Ectodermal cell (in vitro differentiated cells): ENCODE results near the gene STK26. TPM values are rescaled to one million over a fixed set of nuclear protein-coding genes. Genes with fewer than 3 reads are reported as not detected.

ENCODE experiments used
- H3K27ac ChIP-seq: 2 replicates; pipeline ENCODE4 v1.7.0; 2013; ENCODE audit warnings: mild to moderate bottlenecking, low read depth, low read length; ENCODE audit not compliant: insufficient read depth, poor library complexity, severe bottlenecking
- H3K27me3 ChIP-seq: 2 replicates; pipeline ENCODE4 v1.7.0; 2013; ENCODE audit warnings: mild to moderate bottlenecking, low read length; ENCODE audit not compliant: insufficient read depth, control insufficient read depth, poor library complexity, severe bottlenecking
- H3K36me3 ChIP-seq: one replicate; pipeline ENCODE4 v1.7.0; 2013; ENCODE audit warnings: low read length; ENCODE audit not compliant: control insufficient read depth, insufficient read depth
- H3K4me1 ChIP-seq: one replicate; pipeline ENCODE4 v1.7.0; 2013; ENCODE audit warnings: low read length; ENCODE audit not compliant: control insufficient read depth, insufficient read depth
- H3K4me3 ChIP-seq: 2 replicates; pipeline ENCODE4 v1.7.0; 2013; ENCODE audit warnings: low read depth, low read length, control low read depth; ENCODE audit not compliant: insufficient read depth
- H3K9me3 ChIP-seq: 2 replicates; pipeline ENCODE4 v1.7.0; 2013; ENCODE audit warnings: mild to moderate bottlenecking, low read length, moderate library complexity; ENCODE audit not compliant: control insufficient read depth
- WGBS, 2 experiments: methylation state at CpG; one replicate each; pipeline ENCODE4 v1.1.7; 2013; ENCODE audit warnings: missing lambda C conversion rate in 2 of 2; 5-methylcytosine and 5-hydroxymethylcytosine counted together
- polyA plus RNA-seq, 4 experiments: library from polyadenylated mRNA; stranded (reverse); fragments of 50-300 nt; gene quantifications; one replicate each; pipeline ENCODE4 v1.2.3, GENCODE V29; 2013

The STK26 gene
- 85.7 TPM for polyA plus RNA-seq (2013, experiment 1 of 4)
- polyA plus RNA-seq (2013, experiment 2 of 4): 80.8 TPM
- polyA plus RNA-seq (2013, experiment 3 of 4): 72.5 TPM
- 70.4 TPM for polyA plus RNA-seq (2013, experiment 4 of 4)

- 0 to 1% methylated on average over 73 of the region's 73 CpGs for WGBS, 2 experiments
- Histone ChIP-seq H3K4me1 (no peaks in the 10 kb centered on the region), H3K9me3 (no peaks in the 10 kb centered on the region), H3K27ac (peak within 1 kb of the TSS; percentile 85), H3K36me3 (no peaks in the 10 kb centered on the region), H3K27me3 (no peaks in the 10 kb centered on the region), H3K4me3 (peak within 1 kb of the TSS; percentile 73)
Measured at GRCh38 chrX:132022967-132023895, at the start of gene STK26. Gene STK26 (plus strand): TSS chrX:132023302. CDS start chrX:132023618, 316 bp downstream.

- Histone ChIP-seq H3K4me1 (no peaks in the 10 kb centered on the region), H3K27ac (no peak overlapping the region), H3K9me3 (no peaks in the 10 kb centered on the region), H3K4me3 (no peak overlapping the region), H3K27me3 (no peaks in the 10 kb centered on the region), H3K36me3 (no peaks in the 10 kb centered on the region)
- 98 to 100% methylated on average over 1 to 2 of the region's 2 CpGs for WGBS, 2 experiments
Measured at GRCh38 chrX:131975851-131976250, 47.3 kb upstream of the STK26 start.

- Histone ChIP-seq H3K4me3 (no peak overlapping the region), H3K4me1 (no peaks in the 10 kb centered on the region), H3K9me3 (no peaks in the 10 kb centered on the region), H3K36me3 (no peaks in the 10 kb centered on the region), H3K27me3 (no peaks in the 10 kb centered on the region), H3K27ac (no peak overlapping the region)
- WGBS, 2 experiments: 92 to 95% methylated on average over 3 of the region's 3 CpGs
Measured at GRCh38 chrX:131977619-131978018, 45.5 kb upstream of the STK26 start.

- Histone ChIP-seq H3K4me1 (no peaks in the 10 kb centered on the region), H3K9me3 (no peaks in the 10 kb centered on the region), H3K4me3 (no peak overlapping the region), H3K27ac (no peak overlapping the region), H3K36me3 (no peaks in the 10 kb centered on the region), H3K27me3 (no peaks in the 10 kb centered on the region)
Measured at GRCh38 chrX:131979116-131979515, 44.0 kb upstream of the STK26 start.

- H3K27me3 ChIP-seq: no peaks in the 10 kb centered on the region
- no peaks in the 10 kb centered on the region for H3K4me1 ChIP-seq
- no peak overlapping the region for H3K4me3 ChIP-seq
- H3K36me3 ChIP-seq: no peaks in the 10 kb centered on the region
- WGBS, 2 experiments: 50 to 58% methylated on average over 4 of the region's 4 CpGs
- H3K27ac ChIP-seq: no peak overlapping the region
- H3K9me3 ChIP-seq: no peaks in the 10 kb centered on the region
Measured at GRCh38 chrX:131985526-131986049, 37.5 kb upstream of the STK26 start.

- WGBS, 2 experiments: 52 to 62% methylated on average over 3 of the region's 5 CpGs
- H3K9me3 ChIP-seq: no peaks in the 10 kb centered on the region
- no peaks in the 10 kb centered on the region for H3K27me3 ChIP-seq
- H3K27ac ChIP-seq: no peak overlapping the region
- no peak overlapping the region for H3K4me3 ChIP-seq
- H3K36me3 ChIP-seq: no peaks in the 10 kb centered on the region
- H3K4me1 ChIP-seq: no peaks in the 10 kb centered on the region
Measured at GRCh38 chrX:131987252-131987651, 35.9 kb upstream of the STK26 start.

GRCh38 chrX:131988236-131988635, 34.9 kb upstream of the STK26 start:
- H3K4me1 ChIP-seq: no peaks in the 10 kb centered on the region
- H3K9me3 ChIP-seq: no peaks in the 10 kb centered on the region
- H3K27me3 ChIP-seq: no peaks in the 10 kb centered on the region
- H3K27ac ChIP-seq: no peak overlapping the region
- H3K4me3 ChIP-seq: no peak overlapping the region
- H3K36me3 ChIP-seq: no peaks in the 10 kb centered on the region

- 89% methylated on average over 1 of the region's 3 CpGs; no CpG with 5 or more reads in 1 of the 2 experiments for WGBS, 2 experiments
- H3K27me3 ChIP-seq: no peaks in the 10 kb centered on the region
- H3K27ac ChIP-seq: no peak overlapping the region
Measured at GRCh38 chrX:132001127-132001526, 22.0 kb upstream of the STK26 start.

GRCh38 chrX:132004728-132005127, 18.4 kb upstream of the STK26 start:
- Histone ChIP-seq H3K4me1 (no peaks in the 10 kb centered on the region), H3K27me3 (no peaks in the 10 kb centered on the region), H3K36me3 (no peaks in the 10 kb centered on the region), H3K9me3 (no peaks in the 10 kb centered on the region), H3K4me3 (no peak overlapping the region), H3K27ac (no peak overlapping the region)
- 77 to 87% methylated on average over 4 of the region's 4 CpGs for WGBS, 2 experiments

More at GRCh38 chrX:132001127-132001526, 22.0 kb upstream of the STK26 start:
- Histone ChIP-seq H3K9me3 (no peaks in the 10 kb centered on the region), H3K36me3 (no peaks in the 10 kb centered on the region), H3K4me1 (no peaks in the 10 kb centered on the region), H3K4me3 (no peak overlapping the region)

GRCh38 chrX:132009350-132009749, 13.8 kb upstream of the STK26 start:
- WGBS, 2 experiments: 86 to 93% methylated on average over 3 of the region's 3 CpGs
- H3K4me3 ChIP-seq: no peak overlapping the region
- no peaks in the 10 kb centered on the region for H3K9me3 ChIP-seq
- H3K4me1 ChIP-seq: no peaks in the 10 kb centered on the region
- no peaks in the 10 kb centered on the region for H3K36me3 ChIP-seq
- H3K27me3 ChIP-seq: no peaks in the 10 kb centered on the region
- H3K27ac ChIP-seq: no peak overlapping the region
